Parathyroid adenoma (tissue), 2 donors: ENCODE results near the gene MTIF2.
"Not testable (repeated sequence)": the region's sequence is repeated elsewhere in the genome, so short reads cannot be mapped to it uniquely, and the experiment has no call there.

Source experiments
- H2AFZ ChIP-seq: fragments of 300-600 bp; sonication (generic); one replicate; pipeline ENCODE4 v1.7.0; 2017; ENCODE audit warnings: antibody characterized with exemption, mild to moderate bottlenecking
- H3K27ac ChIP-seq: fragments of 300-600 bp; sonication (generic); one replicate; pipeline ENCODE4 v1.7.0; 2017
- H3K27me3 ChIP-seq: fragments of 300-600 bp; sonication (generic); one replicate; pipeline ENCODE4 v1.7.0; 2017; ENCODE audit warnings: low read length; ENCODE audit not compliant: control insufficient read depth, insufficient read depth
- H3K36me3 ChIP-seq: fragments of 300-600 bp; sonication (generic); one replicate; pipeline ENCODE4 v1.7.0; 2017; ENCODE audit warnings: low read length; ENCODE audit not compliant: control insufficient read depth, insufficient read depth
- H3K4me1 ChIP-seq: fragments of 300-600 bp; sonication (generic); one replicate; pipeline ENCODE4 v1.7.0; 2017; ENCODE audit warnings: control low read depth
- H3K4me2 ChIP-seq: fragments of 300-600 bp; sonication (generic); one replicate; pipeline ENCODE4 v1.7.0; 2017; ENCODE audit warnings: low read length
- H3K4me3 ChIP-seq: fragments of 300-600 bp; sonication (generic); one replicate; pipeline ENCODE4 v1.7.0; 2017; ENCODE audit warnings: low read depth, low read length
- H3K79me2 ChIP-seq: fragments of 300-600 bp; sonication (generic); one replicate; pipeline ENCODE4 v1.7.0; 2017; ENCODE audit warnings: control low read depth
- H3K9ac ChIP-seq: fragments of 300-600 bp; sonication (generic); one replicate; pipeline ENCODE4 v1.7.0; 2017; ENCODE audit warnings: mild to moderate bottlenecking
- H3K9me3 ChIP-seq: fragments of 300-600 bp; sonication (generic); one replicate; pipeline ENCODE4 v1.7.0; 2017; ENCODE audit warnings: low read length; ENCODE audit not compliant: control insufficient read depth
- CTCF ChIP-seq: fragments of 300-600 bp; sonication (generic); IDR thresholded peaks from one replicate; pipeline ENCODE4 v1.7.0; 2017; ENCODE audit warnings: antibody characterized with exemption, mild to moderate bottlenecking
- donor health status: primary hyperparathyroidism.

Gene MTIF2

GRCh38 chr2:55252832-55253231, 16.2 kb downstream of the MTIF2 start:
- Histone ChIP-seq H3K79me2 (no peaks in the 10 kb centered on the region), H3K36me3 (no peaks in the 10 kb centered on the region), H3K9me3 (no peaks in the 10 kb centered on the region), H3K9ac (no peak overlapping the region), H3K4me2 (no peak overlapping the region), H2AFZ (no peak overlapping the region), H3K4me1 (no peaks in the 10 kb centered on the region), H3K27ac (no peak overlapping the region), H3K4me3 (no peak overlapping the region), H3K27me3 (no peaks in the 10 kb centered on the region)
- TF ChIP-seq CTCF = no peak

GRCh38 chr2:55247025-55247424, 22.0 kb downstream of the MTIF2 start:
- no peaks in the 10 kb centered on the region for H3K36me3 ChIP-seq
- H3K27ac ChIP-seq = peak overlapping the region; percentile 75
- H2AFZ ChIP-seq = no peak overlapping the region
- no peaks in the 10 kb centered on the region for H3K27me3 ChIP-seq
- TF ChIP-seq CTCF = no peak
- peaks cover 10% of the 10 kb centered on the region for H3K4me1 ChIP-seq
- peak overlapping the region; percentile 23 for H3K4me3 ChIP-seq
- no peaks in the 10 kb centered on the region for H3K79me2 ChIP-seq
- no peak overlapping the region for H3K9ac ChIP-seq
- no peak overlapping the region for H3K4me2 ChIP-seq
- no peaks in the 10 kb centered on the region for H3K9me3 ChIP-seq

- Histone ChIP-seq H3K4me2 (no peak overlapping the region), H2AFZ (no peak overlapping the region), H3K9me3 (no peaks in the 10 kb centered on the region), H3K4me1 (peaks cover 10% of the 10 kb centered on the region), H3K36me3 (no peaks in the 10 kb centered on the region), H3K4me3 (no peak overlapping the region), H3K27me3 (no peaks in the 10 kb centered on the region), H3K9ac (no peak overlapping the region), H3K27ac (no peak overlapping the region), H3K79me2 (no peaks in the 10 kb centered on the region)
- TF ChIP-seq CTCF = no peak
Measured at GRCh38 chr2:55245411-55245810, 23.6 kb downstream of the MTIF2 start.

- no peak overlapping the region for H3K27ac ChIP-seq
- peaks cover 10% of the 10 kb centered on the region for H3K4me1 ChIP-seq
- H3K9ac ChIP-seq = no peak overlapping the region
- H3K9me3 ChIP-seq = no peaks in the 10 kb centered on the region
- no peak overlapping the region for H3K4me3 ChIP-seq
- no peak overlapping the region for H2AFZ ChIP-seq
- no peak for TF ChIP-seq CTCF
- H3K4me2 ChIP-seq = no peak overlapping the region
- no peaks in the 10 kb centered on the region for H3K79me2 ChIP-seq
- H3K27me3 ChIP-seq = no peaks in the 10 kb centered on the region
- H3K36me3 ChIP-seq = no peaks in the 10 kb centered on the region
Measured at GRCh38 chr2:55242617-55243016, 26.4 kb downstream of the MTIF2 start.

GRCh38 chr2:55241582-55241981, 27.4 kb downstream of the MTIF2 start:
- H3K9me3 ChIP-seq, H2AFZ ChIP-seq, H3K79me2 ChIP-seq, H3K27ac ChIP-seq, H3K4me1 ChIP-seq, H3K36me3 ChIP-seq, H3K27me3 ChIP-seq, H3K4me3 ChIP-seq, H3K4me2 ChIP-seq, H3K9ac ChIP-seq: not testable (repeated sequence)
